LNCAP (cell line): ENCODE measurements around the gene EXOC7.

ENCODE experiments used
- TF ChIP-seq, protein P1 (sequence below): fragments of 450-650 bp; IDR thresholded peaks from 2 replicates; pipeline ENCODE4 v1.5.1; 2017; ENCODE audit warnings: mild to moderate bottlenecking

Gene EXOC7

DNA sequence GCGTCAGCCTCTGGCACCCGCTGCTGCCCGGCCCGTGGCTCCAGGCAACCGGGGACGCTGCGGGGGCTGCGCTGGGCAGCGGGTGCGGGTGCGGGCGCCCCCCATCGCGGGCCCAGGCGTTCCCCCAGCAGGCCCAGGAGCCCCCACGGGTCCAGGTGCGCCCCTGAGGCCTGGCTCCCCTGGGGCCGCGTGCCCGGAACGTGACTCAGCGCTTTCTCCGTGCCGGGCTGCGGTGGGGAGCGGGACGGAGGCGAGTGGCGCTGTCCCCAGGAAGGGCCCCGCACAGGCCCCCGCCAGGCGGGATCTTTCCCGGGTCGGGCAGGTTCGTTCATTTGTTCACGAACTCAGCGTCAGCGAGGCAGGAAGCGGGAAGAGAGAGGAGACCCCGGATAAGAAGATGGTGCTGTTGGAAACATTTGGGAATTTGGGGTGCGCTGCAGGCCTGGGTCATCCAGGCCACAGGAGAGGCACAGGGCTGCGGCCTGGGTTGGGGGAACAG is 18.4 kb upstream of the EXOC7 start:
- TF ChIP-seq, protein P1, sequence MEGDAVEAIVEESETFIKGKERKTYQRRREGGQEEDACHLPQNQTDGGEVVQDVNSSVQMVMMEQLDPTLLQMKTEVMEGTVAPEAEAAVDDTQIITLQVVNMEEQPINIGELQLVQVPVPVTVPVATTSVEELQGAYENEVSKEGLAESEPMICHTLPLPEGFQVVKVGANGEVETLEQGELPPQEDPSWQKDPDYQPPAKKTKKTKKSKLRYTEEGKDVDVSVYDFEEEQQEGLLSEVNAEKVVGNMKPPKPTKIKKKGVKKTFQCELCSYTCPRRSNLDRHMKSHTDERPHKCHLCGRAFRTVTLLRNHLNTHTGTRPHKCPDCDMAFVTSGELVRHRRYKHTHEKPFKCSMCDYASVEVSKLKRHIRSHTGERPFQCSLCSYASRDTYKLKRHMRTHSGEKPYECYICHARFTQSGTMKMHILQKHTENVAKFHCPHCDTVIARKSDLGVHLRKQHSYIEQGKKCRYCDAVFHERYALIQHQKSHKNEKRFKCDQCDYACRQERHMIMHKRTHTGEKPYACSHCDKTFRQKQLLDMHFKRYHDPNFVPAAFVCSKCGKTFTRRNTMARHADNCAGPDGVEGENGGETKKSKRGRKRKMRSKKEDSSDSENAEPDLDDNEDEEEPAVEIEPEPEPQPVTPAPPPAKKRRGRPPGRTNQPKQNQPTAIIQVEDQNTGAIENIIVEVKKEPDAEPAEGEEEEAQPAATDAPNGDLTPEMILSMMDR: no peak

DNA sequence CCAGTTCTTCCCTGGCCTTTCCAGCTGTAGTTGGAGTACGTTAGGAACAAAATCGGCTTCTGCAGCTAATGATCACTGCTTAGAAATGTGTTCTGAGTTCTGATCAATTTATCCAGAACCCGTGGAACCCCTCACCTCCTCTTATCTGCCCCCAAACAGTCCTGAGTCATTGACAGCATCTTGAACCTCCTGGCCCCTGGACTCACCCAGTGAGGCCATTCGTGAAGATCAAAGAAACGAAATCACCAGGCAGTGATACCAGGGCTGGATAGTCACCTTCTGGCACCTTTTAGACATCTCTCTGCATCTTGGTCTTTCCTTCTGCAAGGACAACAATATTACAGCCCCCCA is 17.0 kb upstream of the EXOC7 start:
- TF ChIP-seq, protein P1: no peak

DNA sequence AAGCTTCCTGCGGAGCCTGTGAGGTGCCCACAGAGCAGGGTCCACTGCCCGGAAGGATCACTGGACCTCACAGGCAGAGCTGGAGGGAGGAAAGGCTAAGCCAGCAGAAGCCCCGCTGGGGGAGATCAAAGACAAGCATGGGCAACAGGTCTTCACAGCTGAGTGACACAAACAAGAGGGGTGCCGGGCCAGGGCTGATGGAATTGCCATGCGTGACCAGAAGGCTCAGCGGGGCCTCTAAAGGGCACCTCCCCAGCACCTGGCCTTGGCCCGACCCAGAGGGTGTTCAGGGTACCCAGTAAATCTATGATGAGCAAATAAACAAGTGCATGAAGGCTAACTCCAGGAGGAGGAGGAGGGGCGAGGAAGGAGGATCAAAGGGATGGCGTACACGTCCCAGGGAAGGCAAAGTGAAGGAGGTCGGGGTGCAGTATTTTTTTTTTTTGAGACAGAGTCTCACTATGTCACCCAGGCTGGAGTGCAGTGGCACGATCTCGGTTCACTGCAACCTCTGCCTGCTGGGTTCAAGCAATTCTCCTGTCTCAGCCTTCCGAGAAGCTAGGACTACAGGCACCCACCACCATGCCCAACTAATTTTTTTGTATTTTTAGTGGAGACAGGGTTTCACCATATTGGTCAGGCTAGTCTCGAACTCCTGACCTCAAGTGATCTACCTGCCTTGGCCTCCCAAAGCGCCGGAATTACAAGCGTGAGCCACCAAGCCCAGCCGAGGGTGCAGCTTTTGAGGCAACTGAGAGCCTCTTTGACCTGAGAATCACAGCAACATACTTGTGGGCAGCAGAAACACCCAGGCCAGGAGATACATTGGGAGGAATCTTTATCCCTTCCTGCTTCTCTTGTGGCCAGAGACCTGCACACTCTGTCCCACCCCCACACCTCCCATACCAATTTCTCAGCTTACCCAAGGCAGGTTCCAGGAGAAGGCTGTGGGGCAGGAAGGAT is 16.1 kb upstream of the EXOC7 start:
- TF ChIP-seq, protein P1: no peak

DNA sequence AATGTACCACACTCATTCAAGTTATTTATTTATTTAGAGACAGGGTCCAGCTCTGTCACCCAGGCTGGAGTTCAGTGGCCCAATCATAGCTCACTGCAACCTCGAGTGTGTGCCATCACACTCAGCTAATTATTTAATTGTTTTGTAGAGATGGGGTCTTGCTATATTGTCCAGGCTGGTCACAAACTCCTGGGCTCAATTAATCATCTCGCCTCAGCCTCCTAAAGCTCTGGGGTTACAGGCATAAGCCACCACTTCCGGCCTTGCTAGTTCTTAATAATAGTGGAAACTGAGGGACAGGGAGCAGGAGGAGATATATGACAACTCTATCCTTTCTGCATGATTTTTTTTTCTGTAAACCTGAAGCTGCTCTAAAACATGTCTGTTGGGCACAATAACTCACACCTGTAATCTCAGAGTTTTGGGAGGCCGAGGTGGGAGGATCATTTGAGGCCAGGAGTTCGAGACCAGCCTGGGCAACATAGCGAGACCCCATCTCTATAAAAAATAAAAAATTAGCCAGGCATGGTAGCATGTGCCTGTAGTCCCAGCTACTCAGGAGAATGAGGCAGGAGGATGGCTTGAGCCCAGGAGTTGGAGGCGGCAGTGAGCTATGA is 11.7 kb upstream of the EXOC7 start:
- TF ChIP-seq, protein P1: no peak

DNA sequence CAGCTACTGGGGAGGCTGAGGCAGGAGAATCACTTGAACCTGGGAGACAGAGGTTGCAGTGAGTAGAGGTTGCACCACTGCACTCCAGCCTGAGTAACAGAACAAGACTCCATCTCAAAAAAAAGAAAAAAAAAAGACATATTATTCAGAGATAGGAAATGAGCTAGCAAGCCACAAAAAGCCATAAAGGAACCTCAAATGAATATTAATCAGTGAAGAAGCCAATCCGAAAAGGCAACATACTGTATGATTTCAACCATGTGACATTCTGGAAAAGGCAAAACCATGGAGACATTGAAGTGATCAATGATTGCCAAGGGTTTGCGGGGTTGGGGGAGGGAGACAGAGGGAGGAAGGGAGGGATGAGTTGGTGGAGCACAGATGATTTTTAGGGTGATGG is 8.4 kb upstream of the EXOC7 start:
- TF ChIP-seq, protein P1: no peak

DNA sequence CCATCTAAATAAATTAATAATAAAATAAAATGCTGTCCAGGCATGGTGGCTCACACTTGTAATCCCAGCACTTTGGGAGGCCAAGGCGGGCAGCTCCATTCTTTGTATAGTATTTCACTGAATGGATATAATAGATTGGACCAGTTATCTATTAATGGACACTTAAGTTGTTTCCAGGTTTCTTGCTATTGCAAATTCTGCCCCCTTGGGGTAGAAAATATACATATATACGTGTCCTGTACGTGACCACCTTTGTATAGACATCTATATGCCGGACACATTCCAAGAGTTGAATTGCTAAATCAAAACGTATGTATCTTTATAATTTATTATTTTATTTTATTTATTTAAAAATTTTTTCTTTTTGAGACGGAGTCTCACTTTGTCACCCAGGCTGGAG is 3.9 kb upstream of the EXOC7 start:
- TF ChIP-seq, protein P1: peak; percentile 16; the same call in 1 of the 2 replicates

DNA sequence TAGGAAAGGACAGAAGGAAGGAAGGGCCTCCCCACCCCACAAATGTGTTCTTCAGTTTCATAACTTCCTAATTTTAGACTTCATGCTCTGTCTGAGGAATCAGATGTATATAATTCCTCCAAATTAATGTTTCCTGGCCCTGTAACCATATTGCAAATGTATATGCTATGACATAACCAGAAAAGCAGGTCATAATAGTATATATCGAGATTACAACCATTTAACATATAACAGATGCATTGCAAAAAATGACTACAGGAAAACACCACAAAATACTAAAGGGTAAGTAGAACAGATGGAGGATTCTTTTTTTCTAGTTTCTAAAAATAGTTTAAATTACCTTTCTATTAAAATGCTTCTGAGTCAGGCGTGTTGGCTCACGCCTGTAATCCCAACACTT is 3.1 kb upstream of the EXOC7 start:
- TF ChIP-seq, protein P1: no peak
